ENCODE measurements around the gene USP54. TPM values are rescaled to one million over a fixed set of nuclear protein-coding genes. Genes with fewer than 3 reads are reported as not detected.

USP54 gene
- total RNA-seq, 4 donors from 2014 or later, result 109 to 168 (median 114) TPM

- TF ChIP-seq CTCF (IDR thresholded peaks at IDR 0.05) (no peak), POLR2A (IDR thresholded peaks at IDR 0.05) (no peak), POLR2AphosphoS5 (IDR thresholded peaks at IDR 0.05) (no peak), EP300 (IDR thresholded peaks at IDR 0.05; ENCODE audit: low read depth) (no peak)
- H3K9me3 ChIP-seq, result no peaks in the 10 kb centered on the region
- in situ Hi-C loops (cut with MboI; ENCODE audit: low pct_ligation_motif_present in 1 of 4, low pct_unique_long_range_greater_than_20kb in 1 of 4, low sequenced_read_pairs in 3 of 4), result no loop called here
- WGBS, 2 donors (ENCODE audit: low coverage in 1 of 2), result 66 to 67% methylated on average over 1 of the region's 1 CpG
- no peak overlapping the region for H3K4me3 ChIP-seq
- H3K27ac ChIP-seq, result no peak overlapping the region
- no peaks in the 10 kb centered on the region for H3K4me1 ChIP-seq
- peaks cover 0 to 22% (median 6%) of the 10 kb centered on the region in 4 donors for H3K36me3 ChIP-seq
- intact Hi-C loops (cut with DNase I; ENCODE audit: low total_unique reads), result no loop called here
- H3K27me3 ChIP-seq, result no peaks in the 10 kb centered on the region
- DNase-seq, result no peak
These were observed 142.8 kb downstream of the USP54 start for GRCh38 chr10:73448384-73448783.

Small RNA genes lying within 50 kb of the gene (small RNA-seq; reads per million reads assigned to genes)
- gene RNU6-883P, result 0 reads per million in 4 donors

Other genes starting within 250 kb of the USP54 start
- 1 to 10 TPM in 3 of 4 donors, under 1 TPM in 1; 0.37 to 2.7 (median 1.6) TPM for gene CFAP70, start 232.5 kb downstream of the USP54 start, total RNA-seq
- 100 to 1,000 TPM in 1 of 4 donors, 10 to 100 TPM in 3; 12.3 to 110 (median 64.1) TPM for gene ANXA7, start 177.3 kb downstream of the USP54 start, total RNA-seq
- gene MSS51, start 157.8 kb downstream of the USP54 start, total RNA-seq, result 1 to 10 TPM; 1.4 to 2.4 (median 2.0) TPM
- 10 to 100 TPM; 20.5 to 54.5 (median 35.9) TPM for gene PPP3CB, start 95.3 kb downstream of the USP54 start, total RNA-seq
- gene MYOZ1, start 50.1 kb upstream of the USP54 start, total RNA-seq, result 1 to 10 TPM in 1 of 4 donors, not detected in 3; 1.1 TPM
- 1 to 10 TPM in 1 of 4 donors, under 1 TPM in 1, not detected in 2; 0.14 to 4.5 TPM for gene SYNPO2L, start 64.7 kb upstream of the USP54 start, total RNA-seq
- 10 to 100 TPM in 1 of 4 donors, 1 to 10 TPM in 2, not detected in 1; 8.0 to 12.7 (median 8.6) TPM for gene AGAP5, start 106.8 kb upstream of the USP54 start, total RNA-seq
- 100 to 1,000 TPM in 2 of 4 donors, 10 to 100 TPM in 2; 46.7 to 104 (median 80.2) TPM for gene SEC24C, start 153.0 kb upstream of the USP54 start, total RNA-seq
- gene CHCHD1, start 190.7 kb upstream of the USP54 start, total RNA-seq, result 10 to 100 TPM in 3 of 4 donors, 1 to 10 TPM in 1; 2.6 to 37.4 (median 17.0) TPM
- 100 to 1,000 TPM in 3 of 4 donors, 10 to 100 TPM in 1; 94.5 to 530 (median 188) TPM for gene ZSWIM8, start 194.3 kb upstream of the USP54 start, total RNA-seq
- gene NDST2, start 220.3 kb upstream of the USP54 start, total RNA-seq, result 10 to 100 TPM; 14.3 to 34.5 (median 22.1) TPM